Vagina (tissue), 2 donors: Measurements from ENCODE around the gene CORIN. TPM values are rescaled to one million over a fixed set of nuclear protein-coding genes. Genes with fewer than 3 reads are reported as not detected.

Experiments used
- DNase-seq, 2 donors: peaks; one replicate each; pipeline ENCODE4 v3.0.0-alpha.2; 2017; ENCODE audit errors: extremely low spot score in 2 of 2
- H3K27ac ChIP-seq: fragments of 200-600 bp; sonication (generic); one replicate; pipeline ENCODE4 v1.5.1; 2019
- H3K27me3 ChIP-seq: fragments of 200-600 bp; sonication (generic); one replicate; pipeline ENCODE4 v1.5.1; 2019
- H3K36me3 ChIP-seq, 2 donors: fragments of 200-600 bp; sonication (generic); one replicate each; pipeline ENCODE4 v1.5.1; 2017 to 2019
- H3K4me1 ChIP-seq: fragments of 200-600 bp; sonication (generic); one replicate; pipeline ENCODE4 v1.5.1; 2019
- H3K4me3 ChIP-seq, 2 donors: fragments of 200-600 bp; sonication (generic); 1 replicate in 1 of 2; 2 replicates in 1 of 2; pipeline ENCODE4 v1.5.1; 2016 to 2019
- H3K9me3 ChIP-seq: fragments of 200-600 bp; sonication (generic); one replicate; pipeline ENCODE4 v1.5.1; 2019
- CTCF ChIP-seq, 3 experiments: fragments of 450-650 bp in 2 of 3; fragments of 200-600 bp in 1 of 3; sonication (generic) in 1 of 3; IDR thresholded peaks; one replicate each; pipeline ENCODE4 v1.5.1; 2017 to 2019; ENCODE audit warnings: antibody characterized with exemption in 3 of 3, mild to moderate bottlenecking in 2 of 3, moderate library complexity in 2 of 3
- POLR2A ChIP-seq, 2 donors: fragments of 450-650 bp; IDR thresholded peaks; one replicate each; pipeline ENCODE4 v1.6.1; 2017; ENCODE audit warnings: antibody characterized with exemption in 2 of 2, mild to moderate bottlenecking in 2 of 2, moderate library complexity in 2 of 2
- POLR2AphosphoS5 ChIP-seq, 2 donors: sonication (generic); formaldehyde crosslinking; IDR thresholded peaks; one replicate each; pipeline ENCODE4 v1.9.0; 2017; ENCODE audit warnings: antibody characterized with exemption in 2 of 2, mild to moderate bottlenecking in 2 of 2, low read depth in 1 of 2; ENCODE audit not compliant: insufficient read depth in 1 of 2
- intact Hi-C: fragments of 100-400 bp; cut with DNase I; formaldehyde crosslinking; loops from one replicate; pipeline ENCODE4 v1.15.1; 2023
- total RNA-seq: library from RNA; depleted of rRNA; stranded (reverse); fragments of >200 nt; gene quantifications from one replicate; pipeline ENCODE4 v1.2.3, GENCODE V29; 2016

Gene CORIN
- total RNA-seq, 1 donor from 2014 or later: 5.4 TPM

GRCh38 chr4:47842985-47843384 lies 5.1 kb upstream of the CORIN start:
- peaks cover 0 to 15% of the 10 kb centered on the region in 2 donors for H3K36me3 ChIP-seq
- intact Hi-C loops: no loop called here
- peaks cover 6% of the 10 kb centered on the region for H3K4me1 ChIP-seq
- no peaks in the 10 kb centered on the region for H3K27me3 ChIP-seq
- TF ChIP-seq CTCF (IDR thresholded peaks at IDR 0.05) (no peak), POLR2A (IDR thresholded peaks at IDR 0.05) (no peak), POLR2AphosphoS5 (IDR thresholded peaks at IDR 0.05; ENCODE audit: insufficient read depth in 1 of 2, low read depth in 1 of 2) (no peak)
- H3K4me3 ChIP-seq: no peak overlapping the region
- no peak for DNase-seq
- no peaks in the 10 kb centered on the region for H3K9me3 ChIP-seq
- no peak overlapping the region for H3K27ac ChIP-seq

- Histone ChIP-seq H3K9me3 (no peaks in the 10 kb centered on the region), H3K4me3 (no peak overlapping the region), H3K4me1 (peaks cover 33% of the 10 kb centered on the region), H3K27me3 (no peaks in the 10 kb centered on the region), H3K36me3 (peaks cover 0 to 5% of the 10 kb centered on the region in 2 donors), H3K27ac (no peak overlapping the region)
- intact Hi-C loops: no loop called here
- TF ChIP-seq POLR2A (IDR thresholded peaks at IDR 0.05) (no peak), CTCF (IDR thresholded peaks at IDR 0.05) (no peak), POLR2AphosphoS5 (IDR thresholded peaks at IDR 0.05; ENCODE audit: insufficient read depth in 1 of 2, low read depth in 1 of 2) (no peak)
- DNase-seq: no peak
Measured at GRCh38 chr4:47840291-47840690, 2.4 kb upstream of the CORIN start.

- no peaks in the 10 kb centered on the region for H3K27me3 ChIP-seq
- intact Hi-C loops: no loop called here
- no peak overlapping the region for H3K4me3 ChIP-seq
- no peak overlapping the region for H3K27ac ChIP-seq
- no peaks in the 10 kb centered on the region for H3K9me3 ChIP-seq
- peaks cover 35% of the 10 kb centered on the region for H3K4me1 ChIP-seq
- H3K36me3 ChIP-seq: peaks cover 0 to 5% of the 10 kb centered on the region in 2 donors
- no peak for DNase-seq
- TF ChIP-seq POLR2A (IDR thresholded peaks at IDR 0.05): no peak
- TF ChIP-seq POLR2AphosphoS5 (IDR thresholded peaks at IDR 0.05; ENCODE audit: insufficient read depth in 1 of 2, low read depth in 1 of 2): no peak
- no peak for TF ChIP-seq CTCF (IDR thresholded peaks at IDR 0.05)
Measured at GRCh38 chr4:47839259-47839658, 1.4 kb upstream of the CORIN start.

- intact Hi-C loops: no loop called here
- H3K9me3 ChIP-seq: no peaks in the 10 kb centered on the region
- peaks cover 0 to 5% of the 10 kb centered on the region in 2 donors for H3K36me3 ChIP-seq
- no peak overlapping the region for H3K27ac ChIP-seq
- DNase-seq: no peak
- H3K4me1 ChIP-seq: peaks cover 35% of the 10 kb centered on the region
- no peak overlapping the region for H3K4me3 ChIP-seq
- TF ChIP-seq POLR2A (IDR thresholded peaks at IDR 0.05) (no peak), CTCF (IDR thresholded peaks at IDR 0.05) (no peak), POLR2AphosphoS5 (IDR thresholded peaks at IDR 0.05; ENCODE audit: insufficient read depth in 1 of 2, low read depth in 1 of 2) (no peak)
- H3K27me3 ChIP-seq: no peaks in the 10 kb centered on the region
Measured at GRCh38 chr4:47838445-47838844, 578 bp upstream of the CORIN start.

GRCh38 chr4:47837094-47837907 lies 566 bp downstream of the CORIN start:
- Histone ChIP-seq H3K27me3 (no peaks in the 10 kb centered on the region), H3K4me1 (peaks cover 35% of the 10 kb centered on the region), H3K27ac (peak overlapping the region; percentile 64), H3K4me3 (peak overlapping the region; percentile 58 to 80), H3K9me3 (no peaks in the 10 kb centered on the region), H3K36me3 (no peaks in the 10 kb centered on the region)
- TF ChIP-seq CTCF (IDR thresholded peaks at IDR 0.05): no peak
- TF ChIP-seq POLR2AphosphoS5 (IDR thresholded peaks at IDR 0.05; ENCODE audit: insufficient read depth in 1 of 2, low read depth in 1 of 2): peak in 1 of 2 donors; percentile 20
- intact Hi-C loops: no loop called here
- DNase-seq: no peak
